NCI-H2107 (cell line): ENCODE measurements around the gene GAPDHS.

Experiments used
- DNase-seq: peaks from one replicate; lab custom pipeline; 2025; lab: John Stamatoyannopoulos, UW

The GAPDHS gene

GRCh38 chr19:35511337-35511736, 21.9 kb upstream of the GAPDHS start:
- no peak for DNase-seq

- no peak for DNase-seq
These were observed 20.2 kb upstream of the GAPDHS start for GRCh38 chr19:35512831-35513627.

GRCh38 chr19:35513628-35514281, 19.5 kb upstream of the GAPDHS start, which contains the start of gene DMKN:
DMKN (minus strand) TSS chr19:35513649; CDS start chr19:35513475, 174 bp downstream.
- DNase-seq = no peak

- DNase-seq = no peak
These were observed 18.9 kb upstream of the GAPDHS start for GRCh38 chr19:35514282-35514809.

- DNase-seq = no peak
These were observed 16.9 kb upstream of the GAPDHS start for GRCh38 chr19:35516310-35516709.

- no peak for DNase-seq
These were observed 15.9 kb upstream of the GAPDHS start for GRCh38 chr19:35517342-35517741.

- DNase-seq = no peak
These were observed 14.9 kb upstream of the GAPDHS start for GRCh38 chr19:35518313-35518712.

GRCh38 chr19:35519291-35519690, 14.0 kb upstream of the GAPDHS start:
- no peak for DNase-seq

- DNase-seq = no peak
These were observed 12.0 kb upstream of the GAPDHS start for GRCh38 chr19:35521124-35521743.

GRCh38 chr19:35522745-35523327, 10.4 kb upstream of the GAPDHS start:
- no peak for DNase-seq

- no peak for DNase-seq
These were observed 8.9 kb upstream of the GAPDHS start for GRCh38 chr19:35524181-35524837.

GRCh38 chr19:35525873-35526272, 7.4 kb upstream of the GAPDHS start:
- no peak for DNase-seq

- no peak for DNase-seq
These were observed 4.8 kb upstream of the GAPDHS start, which contains the start of gene SBSN for GRCh38 chr19:35528218-35529038. SBSN (minus strand) TSS chr19:35528311; CDS start chr19:35528281, 30 bp downstream.

GRCh38 chr19:35529241-35530218, 3.7 kb upstream of the GAPDHS start:
- DNase-seq = no peak

GRCh38 chr19:35531291-35531690, 2.0 kb upstream of the GAPDHS start:
- no peak for DNase-seq

GRCh38 chr19:35533822-35534392, 651 bp downstream of the GAPDHS start:
- DNase-seq = no peak

GRCh38 chr19:35534803-35535480, 1.7 kb downstream of the GAPDHS start:
- peak; percentile 15 for DNase-seq

GRCh38 chr19:35539314-35539713, 6.1 kb downstream of the GAPDHS start:
- no peak for DNase-seq

GRCh38 chr19:35539850-35540249, 6.6 kb downstream of the GAPDHS start:
- no peak for DNase-seq
